ENCODE results near the gene CD99L2.
"Not testable (repeated sequence)": the region's sequence is repeated elsewhere in the genome, so short reads cannot be mapped to it uniquely, and the experiment has no call there.

CD99L2 gene

DNA sequence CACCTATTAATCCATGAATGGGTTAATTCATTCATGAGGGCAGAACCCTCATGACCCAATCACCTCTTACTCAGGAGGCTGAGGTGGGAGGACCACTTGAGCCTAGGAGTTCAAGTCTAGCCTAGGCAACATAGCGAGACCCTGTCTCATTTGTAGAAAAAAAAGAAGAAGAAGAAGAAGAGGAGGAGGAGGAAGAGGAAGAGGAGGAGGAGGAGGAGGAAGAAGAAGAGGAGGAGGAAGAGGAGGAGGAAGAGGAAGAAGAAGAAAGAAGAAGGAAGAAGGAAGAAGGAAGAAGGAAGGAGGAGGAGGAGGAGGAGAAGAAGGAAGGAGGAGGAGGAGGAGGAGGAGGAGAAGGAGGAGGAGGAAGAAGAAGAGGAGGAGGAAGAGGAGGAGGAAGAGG is 74.6 kb downstream of the CD99L2 start:
- not testable (repeated sequence) for H3K27ac ChIP-seq (ENCODE audit: insufficient read depth, low read length, poor library complexity, severe bottlenecking); H3K27me3 ChIP-seq (replicated peaks; ENCODE audit: control insufficient read depth, insufficient read depth, low read length, poor library complexity, severe bottlenecking); H3K9me3 ChIP-seq (ENCODE audit: control insufficient read depth, low read length)

GRCh38 chrX:150821971-150822370 is 76.5 kb downstream of the CD99L2 start:
- Histone ChIP-seq H3K36me3 (ENCODE audit: control insufficient read depth, insufficient read depth, low read length) (no peaks in the 10 kb centered on the region), H3K27me3 (replicated peaks; ENCODE audit: control insufficient read depth, insufficient read depth, low read length, poor library complexity, severe bottlenecking) (no peaks in the 10 kb centered on the region), H3K4me3 (ENCODE audit: insufficient read depth, low read depth, low read length, poor library complexity, severe bottlenecking) (no peak overlapping the region), H3K4me1 (ENCODE audit: control insufficient read depth, insufficient read depth, low read length, poor library complexity, severe bottlenecking) (no peaks in the 10 kb centered on the region), H3K9me3 (ENCODE audit: control insufficient read depth, low read length) (no peaks in the 10 kb centered on the region), H3K27ac (ENCODE audit: insufficient read depth, low read length, poor library complexity, severe bottlenecking) (no peak overlapping the region)
- no peak for DNase-seq

More for the DNA sequence above, 74.6 kb downstream of the CD99L2 start:
- not testable (repeated sequence) for H3K4me1 ChIP-seq (ENCODE audit: control insufficient read depth, insufficient read depth, low read length, poor library complexity, severe bottlenecking); H3K36me3 ChIP-seq (ENCODE audit: control insufficient read depth, insufficient read depth, low read length); DNase-seq; H3K4me3 ChIP-seq (ENCODE audit: insufficient read depth, low read depth, low read length, poor library complexity, severe bottlenecking)

DNA sequence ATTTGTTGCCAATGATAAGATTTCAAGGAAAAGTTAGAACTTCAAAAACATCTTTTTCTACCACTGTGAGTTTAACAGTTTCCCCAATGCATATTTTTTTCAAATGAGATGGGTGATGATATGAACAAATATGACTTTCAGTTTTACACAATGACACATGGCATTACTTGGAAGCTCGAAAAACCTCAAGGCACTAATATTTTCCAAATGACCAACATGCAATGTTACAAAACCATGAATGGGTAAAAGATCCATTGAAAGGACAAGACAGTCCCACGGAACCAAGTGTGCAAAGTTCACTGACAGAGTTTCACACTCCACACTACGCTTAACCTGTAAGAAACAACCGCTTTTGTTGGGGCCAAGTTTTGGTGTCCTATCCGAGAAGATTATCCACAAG is 84.5 kb downstream of the CD99L2 start:
- Histone ChIP-seq H3K36me3 (ENCODE audit: control insufficient read depth, insufficient read depth, low read length) (no peaks in the 10 kb centered on the region), H3K27ac (ENCODE audit: insufficient read depth, low read length, poor library complexity, severe bottlenecking) (no peak overlapping the region), H3K4me1 (ENCODE audit: control insufficient read depth, insufficient read depth, low read length, poor library complexity, severe bottlenecking) (no peaks in the 10 kb centered on the region), H3K9me3 (ENCODE audit: control insufficient read depth, low read length) (no peaks in the 10 kb centered on the region), H3K27me3 (replicated peaks; ENCODE audit: control insufficient read depth, insufficient read depth, low read length, poor library complexity, severe bottlenecking) (no peaks in the 10 kb centered on the region), H3K4me3 (ENCODE audit: insufficient read depth, low read depth, low read length, poor library complexity, severe bottlenecking) (no peak overlapping the region)
- no peak for DNase-seq

GRCh38 chrX:150806827-150807226 is 91.6 kb downstream of the CD99L2 start:
- no peak overlapping the region for H3K4me3 ChIP-seq (ENCODE audit: insufficient read depth, low read depth, low read length, poor library complexity, severe bottlenecking)
- H3K27me3 ChIP-seq (replicated peaks; ENCODE audit: control insufficient read depth, insufficient read depth, low read length, poor library complexity, severe bottlenecking): no peaks in the 10 kb centered on the region
- H3K9me3 ChIP-seq (ENCODE audit: control insufficient read depth, low read length): no peaks in the 10 kb centered on the region
- H3K4me1 ChIP-seq (ENCODE audit: control insufficient read depth, insufficient read depth, low read length, poor library complexity, severe bottlenecking): no peaks in the 10 kb centered on the region
- DNase-seq: no peak
- no peaks in the 10 kb centered on the region for H3K36me3 ChIP-seq (ENCODE audit: control insufficient read depth, insufficient read depth, low read length)
- H3K27ac ChIP-seq (ENCODE audit: insufficient read depth, low read length, poor library complexity, severe bottlenecking): no peak overlapping the region

GRCh38 chrX:150805736-150806135 is 92.7 kb downstream of the CD99L2 start:
- Histone ChIP-seq H3K4me1 (ENCODE audit: control insufficient read depth, insufficient read depth, low read length, poor library complexity, severe bottlenecking) (no peaks in the 10 kb centered on the region), H3K27me3 (replicated peaks; ENCODE audit: control insufficient read depth, insufficient read depth, low read length, poor library complexity, severe bottlenecking) (no peaks in the 10 kb centered on the region), H3K36me3 (ENCODE audit: control insufficient read depth, insufficient read depth, low read length) (no peaks in the 10 kb centered on the region), H3K27ac (ENCODE audit: insufficient read depth, low read length, poor library complexity, severe bottlenecking) (no peak overlapping the region), H3K4me3 (ENCODE audit: insufficient read depth, low read depth, low read length, poor library complexity, severe bottlenecking) (no peak overlapping the region), H3K9me3 (ENCODE audit: control insufficient read depth, low read length) (no peaks in the 10 kb centered on the region)
- no peak for DNase-seq

- Histone ChIP-seq H3K36me3 (ENCODE audit: control insufficient read depth, insufficient read depth, low read length) (no peaks in the 10 kb centered on the region), H3K4me1 (ENCODE audit: control insufficient read depth, insufficient read depth, low read length, poor library complexity, severe bottlenecking) (no peaks in the 10 kb centered on the region), H3K4me3 (ENCODE audit: insufficient read depth, low read depth, low read length, poor library complexity, severe bottlenecking) (no peak overlapping the region), H3K27ac (ENCODE audit: insufficient read depth, low read length, poor library complexity, severe bottlenecking) (no peak overlapping the region), H3K9me3 (ENCODE audit: control insufficient read depth, low read length) (no peaks in the 10 kb centered on the region), H3K27me3 (replicated peaks; ENCODE audit: control insufficient read depth, insufficient read depth, low read length, poor library complexity, severe bottlenecking) (no peaks in the 10 kb centered on the region)
- no peak for DNase-seq
These were observed 105.4 kb downstream of the CD99L2 start for GRCh38 chrX:150792949-150793527.

DNA sequence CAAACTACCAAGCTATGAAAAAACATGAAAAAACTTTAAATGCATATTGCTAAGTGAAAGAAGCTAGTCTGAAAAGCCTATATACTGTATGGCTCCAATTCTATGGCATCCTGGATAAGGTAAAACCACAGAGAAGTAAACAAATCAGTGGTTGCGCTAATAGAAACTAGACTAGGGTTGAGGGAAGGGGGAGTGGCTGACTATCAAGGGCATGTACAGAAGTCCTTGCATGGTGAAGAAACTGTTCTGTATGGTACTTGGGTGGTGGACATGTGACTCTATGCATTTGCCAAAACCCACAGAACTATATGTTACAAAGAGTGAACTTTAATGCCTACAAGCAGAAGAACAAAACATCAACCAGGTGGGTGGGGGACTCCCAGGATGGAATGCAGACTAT is 108.4 kb downstream of the CD99L2 start:
- H3K4me3 ChIP-seq (ENCODE audit: insufficient read depth, low read depth, low read length, poor library complexity, severe bottlenecking): no peak overlapping the region
- H3K4me1 ChIP-seq (ENCODE audit: control insufficient read depth, insufficient read depth, low read length, poor library complexity, severe bottlenecking): no peaks in the 10 kb centered on the region
- no peaks in the 10 kb centered on the region for H3K36me3 ChIP-seq (ENCODE audit: control insufficient read depth, insufficient read depth, low read length)
- no peak for DNase-seq
- no peak overlapping the region for H3K27ac ChIP-seq (ENCODE audit: insufficient read depth, low read length, poor library complexity, severe bottlenecking)
- H3K9me3 ChIP-seq (ENCODE audit: control insufficient read depth, low read length): no peaks in the 10 kb centered on the region
- no peaks in the 10 kb centered on the region for H3K27me3 ChIP-seq (replicated peaks; ENCODE audit: control insufficient read depth, insufficient read depth, low read length, poor library complexity, severe bottlenecking)

GRCh38 chrX:150781677-150782076 is 116.8 kb downstream of the CD99L2 start:
- no peaks in the 10 kb centered on the region for H3K27me3 ChIP-seq (replicated peaks; ENCODE audit: control insufficient read depth, insufficient read depth, low read length, poor library complexity, severe bottlenecking)
- no peak overlapping the region for H3K27ac ChIP-seq (ENCODE audit: insufficient read depth, low read length, poor library complexity, severe bottlenecking)
- H3K36me3 ChIP-seq (ENCODE audit: control insufficient read depth, insufficient read depth, low read length): no peaks in the 10 kb centered on the region
- H3K4me1 ChIP-seq (ENCODE audit: control insufficient read depth, insufficient read depth, low read length, poor library complexity, severe bottlenecking): no peaks in the 10 kb centered on the region
- no peaks in the 10 kb centered on the region for H3K9me3 ChIP-seq (ENCODE audit: control insufficient read depth, low read length)
- no peak for DNase-seq
- H3K4me3 ChIP-seq (ENCODE audit: insufficient read depth, low read depth, low read length, poor library complexity, severe bottlenecking): no peak overlapping the region

DNA sequence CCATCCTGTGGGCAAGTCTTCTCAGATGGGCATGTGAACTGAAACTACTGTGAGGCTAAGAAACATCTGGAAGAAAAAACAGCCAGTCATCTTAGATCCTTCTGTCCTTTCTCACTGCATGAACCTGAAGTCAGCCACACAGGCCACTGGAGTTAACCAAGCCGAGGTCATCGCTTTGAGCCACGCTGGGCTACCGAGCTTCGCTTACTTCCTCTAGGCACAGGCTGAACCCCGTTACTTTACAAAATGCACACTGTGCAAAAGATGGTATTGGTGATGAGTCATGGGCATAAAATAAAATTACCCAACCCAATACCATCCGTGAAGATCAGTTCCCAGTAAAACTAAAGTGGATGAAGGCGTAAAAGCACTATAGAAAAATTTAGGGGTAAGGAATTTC is 119.1 kb downstream of the CD99L2 start:
- Histone ChIP-seq H3K4me3 (ENCODE audit: insufficient read depth, low read depth, low read length, poor library complexity, severe bottlenecking) (no peak overlapping the region), H3K9me3 (ENCODE audit: control insufficient read depth, low read length) (no peaks in the 10 kb centered on the region), H3K27me3 (replicated peaks; ENCODE audit: control insufficient read depth, insufficient read depth, low read length, poor library complexity, severe bottlenecking) (no peaks in the 10 kb centered on the region), H3K36me3 (ENCODE audit: control insufficient read depth, insufficient read depth, low read length) (no peaks in the 10 kb centered on the region), H3K27ac (ENCODE audit: insufficient read depth, low read length, poor library complexity, severe bottlenecking) (no peak overlapping the region), H3K4me1 (ENCODE audit: control insufficient read depth, insufficient read depth, low read length, poor library complexity, severe bottlenecking) (no peaks in the 10 kb centered on the region)
- no peak for DNase-seq

GRCh38 chrX:150777328-150777992 is 121.0 kb downstream of the CD99L2 start:
- Histone ChIP-seq H3K36me3 (ENCODE audit: control insufficient read depth, insufficient read depth, low read length) (no peaks in the 10 kb centered on the region), H3K27ac (ENCODE audit: insufficient read depth, low read length, poor library complexity, severe bottlenecking) (no peak overlapping the region), H3K4me3 (ENCODE audit: insufficient read depth, low read depth, low read length, poor library complexity, severe bottlenecking) (no peak overlapping the region), H3K27me3 (replicated peaks; ENCODE audit: control insufficient read depth, insufficient read depth, low read length, poor library complexity, severe bottlenecking) (no peaks in the 10 kb centered on the region), H3K4me1 (ENCODE audit: control insufficient read depth, insufficient read depth, low read length, poor library complexity, severe bottlenecking) (no peaks in the 10 kb centered on the region), H3K9me3 (ENCODE audit: control insufficient read depth, low read length) (no peaks in the 10 kb centered on the region)
- DNase-seq: no peak
